GM10266 (cell line): Measurements from ENCODE around the gene INPP5B.

Source experiments
- DNase-seq: peaks from one replicate; pipeline ENCODE4 v3.0.0; 2012; ENCODE audit errors: extremely low spot score
- CTCF ChIP-seq: IDR thresholded peaks from 2 replicates; pipeline ENCODE4 v1.5.1; 2012; ENCODE audit warnings: mild to moderate bottlenecking, low read depth; ENCODE audit not compliant: control insufficient read depth, insufficient read depth; ENCODE audit errors: missing control alignments

The INPP5B gene

GRCh38 chr1:37840711-37841110 lies 106.1 kb downstream of the INPP5B start:
- no peak for DNase-seq
- no peak for TF ChIP-seq CTCF

- no peak for TF ChIP-seq CTCF
- no peak for DNase-seq
Measured at GRCh38 chr1:37839676-37840075, 107.2 kb downstream of the INPP5B start.

DNA sequence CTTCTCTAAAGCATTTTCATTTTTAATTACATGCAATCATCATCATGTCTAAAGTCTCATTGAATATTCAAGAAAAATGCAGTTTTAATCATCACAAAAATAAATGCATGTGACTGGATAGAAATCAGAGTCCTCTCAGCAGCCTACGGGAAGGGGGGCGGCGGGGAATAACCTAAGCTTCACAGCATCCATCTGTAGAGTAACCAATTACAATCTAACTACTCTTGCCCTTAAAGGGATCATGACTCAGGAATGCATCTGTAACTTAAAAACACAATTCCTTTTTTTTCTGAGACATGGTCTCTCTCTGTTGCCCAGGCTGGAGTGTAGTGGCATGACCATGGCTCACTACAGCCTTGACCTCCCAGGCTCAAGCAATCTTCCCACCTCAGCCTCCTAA lies 110.1 kb downstream of the INPP5B start:
- no peak for DNase-seq
- TF ChIP-seq CTCF: no peak

DNA sequence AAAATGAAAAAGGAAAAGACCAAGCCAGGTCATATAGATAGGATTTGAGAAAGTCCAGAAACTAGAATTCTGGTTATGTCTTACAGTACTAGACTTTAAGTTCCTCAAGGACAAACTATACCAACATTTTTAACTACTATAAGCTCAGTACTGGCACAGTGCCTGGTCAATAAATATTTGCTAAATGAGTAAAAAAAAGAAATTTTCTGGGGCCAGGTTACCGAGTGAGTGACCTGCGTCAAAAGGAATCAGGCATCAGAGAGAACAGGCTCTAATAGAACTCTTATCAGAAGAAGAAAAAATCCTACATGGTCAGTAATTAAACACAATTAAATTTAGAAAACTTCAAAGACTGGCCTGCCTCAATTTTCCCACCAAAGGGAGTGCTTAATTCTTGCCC lies 115.0 kb downstream of the INPP5B start:
- no peak for TF ChIP-seq CTCF
- DNase-seq: no peak

GRCh38 chr1:37831109-37831508 lies 115.7 kb downstream of the INPP5B start:
- no peak for DNase-seq
- no peak for TF ChIP-seq CTCF

GRCh38 chr1:37828410-37829074 lies 118.3 kb downstream of the INPP5B start:
- DNase-seq: no peak

GRCh38 chr1:37825506-37825905 lies 121.3 kb downstream of the INPP5B start:
- DNase-seq: no peak
- no peak for TF ChIP-seq CTCF

More at GRCh38 chr1:37828410-37829074, 118.3 kb downstream of the INPP5B start:
- no peak for TF ChIP-seq CTCF
